SH-SY5Y (cell line): Measurements from ENCODE around the gene AFF3.

Experiments
- GATA2 ChIP-seq: IDR thresholded peaks from 2 replicates; pipeline ENCODE4 v1.6.1; 2011; ENCODE audit warnings: mild to moderate bottlenecking, low read depth, low read length
- GATA3 ChIP-seq: IDR thresholded peaks from 2 replicates; pipeline ENCODE4 v1.6.1; 2011; ENCODE audit warnings: low read depth, mild to moderate bottlenecking, low read length, moderate library complexity

- TF ChIP-seq GATA3 (no peak), GATA2 (no peak)
Measured at GRCh38 chr2:99812426-99812825, 330.0 kb downstream of the AFF3 start.
